Measurements from ENCODE around the gene YWHAH. TPM values are rescaled to one million over a fixed set of nuclear protein-coding genes. Genes with fewer than 3 reads are reported as not detected.

Gene YWHAH
- total RNA-seq, 2 experiments from 2014 or later, result 24.4 to 26.1 TPM

GRCh38 chr22:31935961-31936635, 8.2 kb upstream of the YWHAH start:
- TF ChIP-seq CTCF (IDR thresholded peaks at IDR 0.05), result no peak
- no peak overlapping the region for H3K27ac ChIP-seq (ENCODE audit: low read depth in 1 of 2, low read length in 2 of 2)
- H3K4me1 Mint-ChIP-seq (ENCODE audit: low read depth), result no peaks in the 10 kb centered on the region
- ChIA-PET POLR2A (no interaction called here), CTCF (no interaction called here)
- no peaks in the 10 kb centered on the region for H3K36me3 ChIP-seq (ENCODE audit: insufficient read depth, low read length)
- H3K27me3 ChIP-seq (ENCODE audit: control insufficient read depth in 1 of 2, insufficient read depth in 2 of 2, low read length in 2 of 2), result no peaks in the 10 kb centered on the region
- intact Hi-C loops (cut with DNase I, micrococcal nuclease), result no loop called here
- H3K4me3 ChIP-seq (ENCODE audit: low read length), result no peak overlapping the region
- H3K27me3 Mint-ChIP-seq, result no peaks in the 10 kb centered on the region
- ATAC-seq (ENCODE audit: poor library complexity), result no peak
- H3K4me3 Mint-ChIP-seq, result no peak overlapping the region
- H3K4me1 ChIP-seq (ENCODE audit: insufficient read depth, low read length), result no peaks in the 10 kb centered on the region
- no peaks in the 10 kb centered on the region for H3K9me3 ChIP-seq (ENCODE audit: control insufficient read depth in 1 of 2, insufficient read depth in 1 of 2, low read length in 2 of 2)
- no peaks in the 10 kb centered on the region for H3K36me3 Mint-ChIP-seq (ENCODE audit: low read depth)
- no peaks in the 10 kb centered on the region for H3K9me3 Mint-ChIP-seq
- H3K27ac Mint-ChIP-seq, result no peak overlapping the region
- DNase-seq, result no peak

GRCh38 chr22:31937341-31937740, 7.0 kb upstream of the YWHAH start:
- Mint-ChIP-seq H3K9me3 (no peaks in the 10 kb centered on the region), H3K4me3 (no peak overlapping the region), H3K4me1 (ENCODE audit: low read depth) (no peaks in the 10 kb centered on the region), H3K36me3 (ENCODE audit: low read depth) (no peaks in the 10 kb centered on the region), H3K27ac (no peak overlapping the region), H3K27me3 (no peaks in the 10 kb centered on the region)
- DNase-seq, result no peak
- Histone ChIP-seq H3K36me3 (ENCODE audit: insufficient read depth, low read length) (no peaks in the 10 kb centered on the region), H3K27me3 (ENCODE audit: control insufficient read depth in 1 of 2, insufficient read depth in 2 of 2, low read length in 2 of 2) (no peaks in the 10 kb centered on the region), H3K9me3 (ENCODE audit: control insufficient read depth in 1 of 2, insufficient read depth in 1 of 2, low read length in 2 of 2) (no peaks in the 10 kb centered on the region), H3K4me3 (ENCODE audit: low read length) (no peak overlapping the region), H3K27ac (ENCODE audit: low read depth in 1 of 2, low read length in 2 of 2) (no peak overlapping the region), H3K4me1 (ENCODE audit: insufficient read depth, low read length) (no peaks in the 10 kb centered on the region)
- ATAC-seq (ENCODE audit: poor library complexity), result no peak
- no peak for TF ChIP-seq CTCF (IDR thresholded peaks at IDR 0.05)
- ChIA-PET POLR2A (no interaction called here), CTCF (no interaction called here)
- intact Hi-C loops (cut with DNase I, micrococcal nuclease), result no loop called here

GRCh38 chr22:31938296-31938695, 6.0 kb upstream of the YWHAH start:
- Histone ChIP-seq H3K9me3 (ENCODE audit: control insufficient read depth in 1 of 2, insufficient read depth in 1 of 2, low read length in 2 of 2) (no peaks in the 10 kb centered on the region), H3K4me3 (ENCODE audit: low read length) (no peak overlapping the region), H3K27me3 (ENCODE audit: control insufficient read depth in 1 of 2, insufficient read depth in 2 of 2, low read length in 2 of 2) (no peaks in the 10 kb centered on the region), H3K4me1 (ENCODE audit: insufficient read depth, low read length) (peaks cover 3% of the 10 kb centered on the region), H3K27ac (ENCODE audit: low read depth in 1 of 2, low read length in 2 of 2) (no peak overlapping the region), H3K36me3 (ENCODE audit: insufficient read depth, low read length) (no peaks in the 10 kb centered on the region)
- ChIA-PET POLR2A (interaction anchor here (1.0 kb wide), 1 partner anchor 9 kb away, joined by 3 read pairs; no protein-coding TSS in a partner anchor), CTCF (no interaction called here)
- TF ChIP-seq CTCF (IDR thresholded peaks at IDR 0.05), result no peak
- Mint-ChIP-seq H3K4me1 (ENCODE audit: low read depth) (peaks cover 3% of the 10 kb centered on the region), H3K36me3 (ENCODE audit: low read depth) (no peaks in the 10 kb centered on the region), H3K9me3 (no peaks in the 10 kb centered on the region), H3K4me3 (no peak overlapping the region), H3K27ac (no peak overlapping the region), H3K27me3 (no peaks in the 10 kb centered on the region)
- intact Hi-C loops (cut with DNase I, micrococcal nuclease), result no loop called here
- ATAC-seq (ENCODE audit: poor library complexity) (no peak), DNase-seq (no peak)

Data from CD4-positive, alpha-beta T cell (primary cell).